Measurements from ENCODE around the gene MYL12A.

Gene MYL12A

GRCh38 chr18:3248658-3249359 is 1.2 kb downstream of the MYL12A start:
- ATAC-seq, result no peak
- 0 out of 2 replicates have a peak, but pooled peaks have one; percentile 18 for TF ChIP-seq ZC3H10 (CRISPR knock-in tag; IDR thresholded peaks at IDR 0.05)
- TF ChIP-seq ZNF8 (CRISPR knock-in tag; IDR thresholded peaks at IDR 0.05), result no peak

DNA sequence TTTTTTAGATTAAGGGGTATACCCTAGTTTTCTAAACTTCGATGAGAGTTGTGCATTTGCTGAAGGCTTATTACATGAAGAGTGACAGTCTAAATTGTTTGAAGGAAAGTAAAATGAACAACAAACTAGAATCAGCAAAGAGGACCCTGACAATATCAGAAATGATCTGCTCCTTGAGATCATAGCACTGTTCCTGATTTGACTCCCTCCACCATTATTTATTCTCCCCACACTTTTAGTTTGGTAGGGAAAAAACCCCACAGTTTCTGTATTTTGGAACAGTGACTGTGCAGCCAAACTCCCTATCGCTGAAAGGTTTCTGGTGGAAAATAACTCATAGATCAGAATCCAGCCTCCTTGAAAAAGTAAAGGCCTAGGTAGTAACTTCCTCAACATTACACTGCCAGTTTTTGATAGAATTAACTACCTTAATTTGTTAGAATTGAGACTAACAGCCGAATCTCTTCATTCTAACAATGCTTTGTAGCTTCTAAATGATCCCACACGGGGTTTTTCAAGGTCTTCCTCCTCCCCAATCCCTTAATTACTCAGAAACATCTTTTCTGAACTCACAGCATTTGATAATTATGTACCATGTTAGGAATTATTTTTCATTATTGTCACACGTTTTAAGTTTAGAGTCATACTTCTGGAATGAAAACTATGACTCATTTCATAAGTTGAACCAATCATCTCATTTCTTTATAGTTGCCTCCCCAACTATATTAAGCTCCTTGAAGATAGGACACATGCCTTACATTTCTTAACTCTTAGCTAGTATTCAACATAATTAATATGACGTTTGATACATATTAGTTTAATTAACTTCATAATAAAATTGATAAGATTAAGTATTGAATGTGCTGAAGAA is 2.9 kb downstream of the MYL12A start:
- ATAC-seq, result no peak
- TF ChIP-seq TSHZ2 (CRISPR knock-in tag; IDR thresholded peaks at IDR 0.05) (no peak), ISL1 (CRISPR knock-in tag; IDR thresholded peaks at IDR 0.05) (peak; percentile 51), ZC3H10 (CRISPR knock-in tag; IDR thresholded peaks at IDR 0.05) (0 out of 2 replicates have a peak, but pooled peaks have one; percentile 66)
- TF ChIP-seq, protein P1, sequence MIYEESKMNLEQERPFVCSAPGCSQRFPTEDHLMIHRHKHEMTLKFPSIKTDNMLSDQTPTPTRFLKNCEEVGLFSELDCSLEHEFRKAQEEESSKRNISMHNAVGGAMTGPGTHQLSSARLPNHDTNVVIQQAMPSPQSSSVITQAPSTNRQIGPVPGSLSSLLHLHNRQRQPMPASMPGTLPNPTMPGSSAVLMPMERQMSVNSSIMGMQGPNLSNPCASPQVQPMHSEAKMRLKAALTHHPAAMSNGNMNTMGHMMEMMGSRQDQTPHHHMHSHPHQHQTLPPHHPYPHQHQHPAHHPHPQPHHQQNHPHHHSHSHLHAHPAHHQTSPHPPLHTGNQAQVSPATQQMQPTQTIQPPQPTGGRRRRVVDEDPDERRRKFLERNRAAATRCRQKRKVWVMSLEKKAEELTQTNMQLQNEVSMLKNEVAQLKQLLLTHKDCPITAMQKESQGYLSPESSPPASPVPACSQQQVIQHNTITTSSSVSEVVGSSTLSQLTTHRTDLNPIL (CRISPR knock-in tag; IDR thresholded peaks at IDR 0.05; ENCODE audit: low read depth), result peak; percentile 67; the same call in 1 of the 2 replicates

DNA sequence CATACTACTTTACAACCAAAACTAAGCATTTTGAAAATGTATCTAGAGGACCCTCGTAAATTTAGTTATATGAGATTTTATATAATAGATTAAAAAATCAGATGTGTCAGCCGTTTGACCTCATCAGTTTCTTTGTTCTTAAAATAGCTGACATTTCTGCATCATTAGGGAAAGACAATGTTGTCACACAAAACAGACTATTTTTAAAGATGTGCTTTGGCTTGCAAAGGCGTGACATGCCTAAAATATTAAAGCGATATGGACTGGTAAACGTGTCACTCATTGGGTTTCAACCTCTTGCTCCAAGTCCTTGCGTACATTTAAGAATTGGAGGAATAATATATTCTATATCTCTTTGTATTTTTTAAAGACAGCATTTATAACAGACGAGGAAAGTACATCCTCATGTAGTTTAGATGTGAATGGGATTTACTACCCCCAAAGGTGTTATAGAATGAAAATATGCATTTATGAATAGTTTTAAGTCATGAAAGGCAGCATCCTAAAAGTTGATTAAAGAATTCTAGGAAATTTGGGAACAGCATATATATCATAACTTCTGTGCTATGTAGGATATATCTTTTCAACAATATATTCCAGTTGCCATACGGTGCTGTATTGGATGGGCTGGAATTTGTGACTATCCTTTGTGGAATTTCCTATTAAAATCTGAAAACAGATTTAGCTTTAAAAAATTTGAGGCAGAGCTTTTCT is 3.8 kb downstream of the MYL12A start:
- TF ChIP-seq, protein P2, sequence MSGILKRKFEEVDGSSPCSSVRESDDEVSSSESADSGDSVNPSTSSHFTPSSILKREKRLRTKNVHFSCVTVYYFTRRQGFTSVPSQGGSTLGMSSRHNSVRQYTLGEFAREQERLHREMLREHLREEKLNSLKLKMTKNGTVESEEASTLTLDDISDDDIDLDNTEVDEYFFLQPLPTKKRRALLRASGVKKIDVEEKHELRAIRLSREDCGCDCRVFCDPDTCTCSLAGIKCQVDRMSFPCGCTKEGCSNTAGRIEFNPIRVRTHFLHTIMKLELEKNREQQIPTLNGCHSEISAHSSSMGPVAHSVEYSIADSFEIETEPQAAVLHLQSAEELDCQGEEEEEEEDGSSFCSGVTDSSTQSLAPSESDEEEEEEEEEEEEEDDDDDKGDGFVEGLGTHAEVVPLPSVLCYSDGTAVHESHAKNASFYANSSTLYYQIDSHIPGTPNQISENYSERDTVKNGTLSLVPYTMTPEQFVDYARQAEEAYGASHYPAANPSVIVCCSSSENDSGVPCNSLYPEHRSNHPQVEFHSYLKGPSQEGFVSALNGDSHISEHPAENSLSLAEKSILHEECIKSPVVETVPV (CRISPR knock-in tag; IDR thresholded peaks at IDR 0.05), result peak; percentile 74
- TF ChIP-seq ZNF8 (CRISPR knock-in tag; IDR thresholded peaks at IDR 0.05), result no peak
- TF ChIP-seq TOX (CRISPR knock-in tag; IDR thresholded peaks at IDR 0.05; ENCODE audit: borderline replicate concordance), result 0 out of 2 replicates have a peak, but pooled peaks have one; percentile 9
- TF ChIP-seq ZC3H10 (CRISPR knock-in tag; IDR thresholded peaks at IDR 0.05), result peak; percentile 7; the same call in 1 of the 2 replicates
- peak; percentile 5; the same call in 1 of the 3 replicates for ATAC-seq

GRCh38 chr18:3251963-3252277 is 4.3 kb downstream of the MYL12A start:
- TF ChIP-seq TSHZ2 (CRISPR knock-in tag; IDR thresholded peaks at IDR 0.05), result no peak
- TF ChIP-seq, protein P1 (CRISPR knock-in tag; IDR thresholded peaks at IDR 0.05; ENCODE audit: low read depth), result 0 out of 2 replicates have a peak, but pooled peaks have one; percentile 11
- TF ChIP-seq GLIS3 (CRISPR knock-in tag; IDR thresholded peaks at IDR 0.05), result no peak
- TF ChIP-seq ISL1 (CRISPR knock-in tag; IDR thresholded peaks at IDR 0.05), result peak; percentile 78
- TF ChIP-seq ZNF8 (CRISPR knock-in tag; IDR thresholded peaks at IDR 0.05), result no peak
- no peak for TF ChIP-seq ESRRG (CRISPR knock-in tag; IDR thresholded peaks at IDR 0.05)
- TF ChIP-seq, protein P2 (CRISPR knock-in tag; IDR thresholded peaks at IDR 0.05), result peak; percentile 59; the same call in 1 of the 2 replicates
- ATAC-seq, result peak; percentile 2; the same call in 2 of the 3 replicates
